Mesodermal cell (in vitro differentiated cells): Measurements from ENCODE around the gene LASP1NB.

Experiments used
- H3K27ac ChIP-seq: 2 replicates; pipeline ENCODE4 v1.7.0; 2013; ENCODE audit warnings: mild to moderate bottlenecking, low read depth, low read length, moderate library complexity; ENCODE audit not compliant: severe bottlenecking
- H3K36me3 ChIP-seq: 2 replicates; pipeline ENCODE4 v1.7.1; 2013; ENCODE audit warnings: mild to moderate bottlenecking, low read length, moderate library complexity; ENCODE audit not compliant: control insufficient read depth, insufficient read depth
- H3K4me1 ChIP-seq: one replicate; pipeline ENCODE4 v1.7.1; 2013; ENCODE audit warnings: mild to moderate bottlenecking, low read length; ENCODE audit not compliant: insufficient read depth, control insufficient read depth, poor library complexity, severe bottlenecking
- H3K4me3 ChIP-seq: 2 replicates; pipeline ENCODE4 v1.7.0; 2013; ENCODE audit warnings: low read length, control low read depth, mild to moderate bottlenecking; ENCODE audit not compliant: insufficient read depth, poor library complexity, severe bottlenecking; ENCODE audit errors: extremely low read depth
- H3K9me3 ChIP-seq: 2 replicates; pipeline ENCODE4 v1.7.1; 2013; ENCODE audit warnings: mild to moderate bottlenecking, low read length, moderate library complexity; ENCODE audit not compliant: control insufficient read depth
- WGBS, 2 experiments: methylation state at CpG; one replicate each; pipeline ENCODE4 v1.1.5; 2013; ENCODE audit warnings: missing lambda C conversion rate in 2 of 2; ENCODE audit not compliant: insufficient coverage in 2 of 2; 5-methylcytosine and 5-hydroxymethylcytosine counted together

LASP1NB gene

GRCh38 chr17:38897671-38898290, 27.6 kb upstream of the LASP1NB start:
- WGBS, 2 experiments, result 86 to 89% methylated on average over 11 to 12 of the region's 12 CpGs
- Histone ChIP-seq H3K4me1 (peaks cover 49% of the 10 kb centered on the region), H3K36me3 (peaks cover 69% of the 10 kb centered on the region), H3K4me3 (no peak overlapping the region), H3K9me3 (no peaks in the 10 kb centered on the region), H3K27ac (no peak overlapping the region)

- Histone ChIP-seq H3K4me1 (peaks cover 44% of the 10 kb centered on the region), H3K4me3 (no peak overlapping the region), H3K9me3 (no peaks in the 10 kb centered on the region), H3K36me3 (peaks cover 68% of the 10 kb centered on the region), H3K27ac (no peak overlapping the region)
- 78 to 83% methylated on average over 6 of the region's 9 CpGs for WGBS, 2 experiments
Measured at GRCh38 chr17:38898291-38898679, 27.1 kb upstream of the LASP1NB start.

- Histone ChIP-seq H3K4me1 (peaks cover 38% of the 10 kb centered on the region), H3K4me3 (no peak overlapping the region), H3K9me3 (no peaks in the 10 kb centered on the region), H3K36me3 (peaks cover 74% of the 10 kb centered on the region), H3K27ac (peak overlapping the region; percentile 5)
- WGBS, 2 experiments, result 92 to 94% methylated on average over 9 of the region's 11 CpGs
Measured at GRCh38 chr17:38898812-38899348, 26.5 kb upstream of the LASP1NB start.

GRCh38 chr17:38899421-38899820, 26.0 kb upstream of the LASP1NB start:
- no peaks in the 10 kb centered on the region for H3K9me3 ChIP-seq
- H3K36me3 ChIP-seq, result peaks cover 75% of the 10 kb centered on the region
- 88 to 100% methylated on average over 1 to 5 of the region's 5 CpGs for WGBS, 2 experiments
- no peak overlapping the region for H3K27ac ChIP-seq
- H3K4me1 ChIP-seq, result peaks cover 38% of the 10 kb centered on the region
- H3K4me3 ChIP-seq, result no peak overlapping the region

GRCh38 chr17:38900978-38901656, 24.3 kb upstream of the LASP1NB start:
- no peak overlapping the region for H3K4me3 ChIP-seq
- WGBS, 2 experiments, result 29 to 39% methylated on average over 9 of the region's 10 CpGs
- H3K27ac ChIP-seq, result peak overlapping the region; percentile 86
- H3K36me3 ChIP-seq, result peaks cover 77% of the 10 kb centered on the region
- H3K4me1 ChIP-seq, result peaks cover 35% of the 10 kb centered on the region
- H3K9me3 ChIP-seq, result no peaks in the 10 kb centered on the region

GRCh38 chr17:38903404-38903803, 22.0 kb upstream of the LASP1NB start:
- Histone ChIP-seq H3K4me1 (peaks cover 50% of the 10 kb centered on the region), H3K27ac (no peak overlapping the region), H3K9me3 (no peaks in the 10 kb centered on the region), H3K36me3 (peaks cover 62% of the 10 kb centered on the region), H3K4me3 (no peak overlapping the region)
- 93 to 100% methylated on average over 5 of the region's 6 CpGs for WGBS, 2 experiments

GRCh38 chr17:38904892-38905291, 20.5 kb upstream of the LASP1NB start:
- H3K36me3 ChIP-seq, result peaks cover 56% of the 10 kb centered on the region
- no peak overlapping the region for H3K4me3 ChIP-seq
- H3K4me1 ChIP-seq, result peaks cover 49% of the 10 kb centered on the region
- no peaks in the 10 kb centered on the region for H3K9me3 ChIP-seq
- H3K27ac ChIP-seq, result no peak overlapping the region
- WGBS, 2 experiments, result 92% methylated on average over 2 of the region's 3 CpGs; no CpG with 5 or more reads in 1 of the 2 experiments

- Histone ChIP-seq H3K9me3 (no peaks in the 10 kb centered on the region), H3K36me3 (peaks cover 61% of the 10 kb centered on the region), H3K4me1 (peaks cover 49% of the 10 kb centered on the region), H3K27ac (no peak overlapping the region), H3K4me3 (no peak overlapping the region)
- WGBS, 2 experiments, result 94 to 97% methylated on average over 6 to 8 of the region's 10 CpGs
Measured at GRCh38 chr17:38905375-38905774, 20.0 kb upstream of the LASP1NB start.

GRCh38 chr17:38906460-38907228, 18.8 kb upstream of the LASP1NB start:
- no peaks in the 10 kb centered on the region for H3K9me3 ChIP-seq
- H3K27ac ChIP-seq, result peak overlapping the region; percentile 29
- peaks cover 69% of the 10 kb centered on the region for H3K36me3 ChIP-seq
- 88 to 94% methylated on average over 4 to 5 of the region's 7 CpGs for WGBS, 2 experiments
- no peak overlapping the region for H3K4me3 ChIP-seq
- peaks cover 37% of the 10 kb centered on the region for H3K4me1 ChIP-seq

- no peak overlapping the region for H3K4me3 ChIP-seq
- peak overlapping the region; percentile 6 for H3K27ac ChIP-seq
- peaks cover 32% of the 10 kb centered on the region for H3K4me1 ChIP-seq
- H3K36me3 ChIP-seq, result peaks cover 76% of the 10 kb centered on the region
- no peaks in the 10 kb centered on the region for H3K9me3 ChIP-seq
- 77 to 82% methylated on average over 12 to 14 of the region's 15 CpGs for WGBS, 2 experiments
Measured at GRCh38 chr17:38907930-38908675, 17.3 kb upstream of the LASP1NB start.
